Measurements from ENCODE around the gene WIPF2. TPM values are rescaled to one million over a fixed set of nuclear protein-coding genes. Genes with fewer than 3 reads are reported as not detected.

WIPF2 gene
- total RNA-seq, 1 experiment from 2014 or later: 37.2 TPM

DNA sequence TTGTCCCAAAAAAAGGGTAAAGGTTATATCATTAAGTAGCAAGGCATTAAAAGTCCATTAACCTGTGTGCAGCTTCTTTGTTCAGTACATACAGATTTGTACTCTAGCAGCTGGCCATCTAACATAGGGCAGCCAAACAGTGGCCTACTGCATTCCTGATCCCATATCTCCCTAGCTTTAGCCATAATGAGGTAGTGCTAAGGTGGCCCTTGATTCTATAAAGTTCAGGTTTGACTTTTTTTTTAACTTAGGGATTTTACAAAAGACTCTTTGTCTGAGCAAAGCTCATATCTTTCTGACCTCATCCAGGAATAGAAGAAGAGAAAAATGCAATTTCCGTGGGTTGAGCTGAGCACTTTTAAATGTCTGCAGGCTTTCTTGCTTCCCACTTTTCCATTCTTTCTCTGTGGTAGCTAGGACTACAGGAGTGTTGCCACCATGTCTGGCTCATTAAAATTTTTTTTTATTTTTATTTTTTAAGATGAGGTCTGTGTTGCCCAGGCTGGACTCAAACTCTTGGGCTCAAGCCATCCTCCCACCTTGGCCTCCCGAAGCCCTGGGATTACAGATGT lies 49.1 kb downstream of the WIPF2 start:
- ChIA-PET CTCF (no interaction called here), POLR2A (ENCODE audit: unreplicated experiment) (interaction anchor here (0.6 kb wide), 1 partner anchor 24 kb away, joined by 6 read pairs; no protein-coding TSS in a partner anchor)
- no peaks in the 10 kb centered on the region for H3K79me2 ChIP-seq (ENCODE audit: low read depth)
- no peak overlapping the region for H3K4me2 ChIP-seq
- H3K27me3 ChIP-seq (ENCODE audit: insufficient read depth, low read depth): no peaks in the 10 kb centered on the region
- no peak overlapping the region for H2AFZ ChIP-seq
- H3K36me3 ChIP-seq (ENCODE audit: low read depth): 0 out of 2 replicates have a peak, but pooled peaks cover 9% of the 10 kb centered on the region
- H3F3A ChIP-seq (ENCODE audit: insufficient read depth, low read depth): no peaks in the 10 kb centered on the region; the same call in 1 of the 2 replicates
- TF ChIP-seq, protein P1, sequence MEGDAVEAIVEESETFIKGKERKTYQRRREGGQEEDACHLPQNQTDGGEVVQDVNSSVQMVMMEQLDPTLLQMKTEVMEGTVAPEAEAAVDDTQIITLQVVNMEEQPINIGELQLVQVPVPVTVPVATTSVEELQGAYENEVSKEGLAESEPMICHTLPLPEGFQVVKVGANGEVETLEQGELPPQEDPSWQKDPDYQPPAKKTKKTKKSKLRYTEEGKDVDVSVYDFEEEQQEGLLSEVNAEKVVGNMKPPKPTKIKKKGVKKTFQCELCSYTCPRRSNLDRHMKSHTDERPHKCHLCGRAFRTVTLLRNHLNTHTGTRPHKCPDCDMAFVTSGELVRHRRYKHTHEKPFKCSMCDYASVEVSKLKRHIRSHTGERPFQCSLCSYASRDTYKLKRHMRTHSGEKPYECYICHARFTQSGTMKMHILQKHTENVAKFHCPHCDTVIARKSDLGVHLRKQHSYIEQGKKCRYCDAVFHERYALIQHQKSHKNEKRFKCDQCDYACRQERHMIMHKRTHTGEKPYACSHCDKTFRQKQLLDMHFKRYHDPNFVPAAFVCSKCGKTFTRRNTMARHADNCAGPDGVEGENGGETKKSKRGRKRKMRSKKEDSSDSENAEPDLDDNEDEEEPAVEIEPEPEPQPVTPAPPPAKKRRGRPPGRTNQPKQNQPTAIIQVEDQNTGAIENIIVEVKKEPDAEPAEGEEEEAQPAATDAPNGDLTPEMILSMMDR (conservative IDR thresholded peaks at IDR 0.05): no peak
- TF ChIP-seq EZH2 (IDR thresholded peaks at IDR 0.05; ENCODE audit: low read depth): no peak
- no peaks in the 10 kb centered on the region for H3K9me2 ChIP-seq (ENCODE audit: insufficient read depth)
- H3K9me3 ChIP-seq (ENCODE audit: insufficient read depth, low read depth): no peaks in the 10 kb centered on the region
- intact Hi-C loops (cut with micrococcal nuclease; ENCODE audit: unreplicated experiment): no loop called here
- no TSS peak for BruUV-seq (replicated peaks)
- no peak overlapping the region for H3K4me3 ChIP-seq
- DNase-seq: no peak
- no peak overlapping the region for H3K27ac ChIP-seq
- H4K20me1 ChIP-seq (ENCODE audit: insufficient read depth): no peaks in the 10 kb centered on the region
- H3K4me1 ChIP-seq (replicated peaks; ENCODE audit: insufficient read depth): no peaks in the 10 kb centered on the region

DNA sequence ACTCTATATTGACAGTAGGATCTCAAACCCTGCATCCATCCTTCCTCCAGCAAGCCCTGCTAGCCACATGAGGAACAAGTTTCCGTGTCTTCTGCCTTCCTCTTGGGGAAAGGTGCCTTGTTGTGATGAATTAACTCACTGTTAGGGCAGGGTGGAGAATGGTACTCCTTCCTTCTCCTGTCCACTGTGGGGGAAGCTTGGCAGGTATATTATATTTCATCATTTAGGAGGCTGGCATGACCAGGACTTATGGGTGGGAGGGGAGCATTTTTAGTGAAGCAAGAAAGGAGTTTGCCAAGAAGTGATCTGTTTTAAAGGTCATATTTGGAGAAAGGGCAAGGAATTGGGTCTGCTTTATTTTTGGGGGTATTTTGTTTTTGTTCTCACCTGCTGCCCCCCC lies 59.3 kb downstream of the WIPF2 start:
- CTCF ChIA-PET: no interaction called here
- Histone ChIP-seq H4K20me1 (ENCODE audit: insufficient read depth) (no peaks in the 10 kb centered on the region), H3K36me3 (ENCODE audit: low read depth) (peaks cover 20% of the 10 kb centered on the region), H2AFZ (no peak overlapping the region), H3K27me3 (ENCODE audit: insufficient read depth, low read depth) (no peaks in the 10 kb centered on the region), H3K79me2 (ENCODE audit: low read depth) (no peaks in the 10 kb centered on the region), H3K4me1 (replicated peaks; ENCODE audit: insufficient read depth) (peaks cover 22% of the 10 kb centered on the region), H3K27ac (no peak overlapping the region), H3K9me2 (ENCODE audit: insufficient read depth) (no peaks in the 10 kb centered on the region), H3F3A (ENCODE audit: insufficient read depth, low read depth) (peaks cover 24% of the 10 kb centered on the region), H3K4me2 (no peak overlapping the region), H3K4me3 (no peak overlapping the region), H3K9me3 (ENCODE audit: insufficient read depth, low read depth) (no peaks in the 10 kb centered on the region)
- TF ChIP-seq EZH2 (IDR thresholded peaks at IDR 0.05; ENCODE audit: low read depth): no peak
- TF ChIP-seq, protein P1 (conservative IDR thresholded peaks at IDR 0.05): no peak
- no peak for DNase-seq
- POLR2A ChIA-PET (ENCODE audit: unreplicated experiment): interaction anchor here (0.7 kb wide), 1 partner anchor 471 kb away, joined by 3 read pairs; no protein-coding TSS in a partner anchor
- intact Hi-C loops (cut with micrococcal nuclease; ENCODE audit: unreplicated experiment): no loop called here
- no TSS peak for BruUV-seq (replicated peaks)

DNA sequence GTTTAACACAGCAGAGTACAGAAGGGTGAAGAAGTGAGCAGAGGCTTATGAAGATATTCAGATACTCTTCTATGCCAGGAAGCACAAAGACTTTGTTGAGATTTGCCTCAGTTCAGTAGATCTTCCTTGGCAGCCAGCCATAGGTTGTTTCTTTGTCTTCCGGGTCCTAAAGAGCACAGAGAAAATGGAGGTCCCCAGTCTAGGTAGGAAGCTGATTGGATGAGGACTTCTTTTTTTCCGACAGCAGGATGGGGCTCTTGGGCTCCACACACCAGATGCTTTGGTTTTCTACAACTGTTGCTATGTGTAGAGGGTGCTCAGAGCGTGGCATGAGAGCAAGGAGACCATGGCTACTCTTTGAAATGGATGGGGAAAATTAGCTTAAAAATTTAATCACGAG lies 60.3 kb downstream of the WIPF2 start:
- H3K4me2 ChIP-seq: no peak overlapping the region
- H3K27me3 ChIP-seq (ENCODE audit: insufficient read depth, low read depth): no peaks in the 10 kb centered on the region
- BruUV-seq (replicated peaks): no TSS peak
- no peak overlapping the region for H2AFZ ChIP-seq
- no peak overlapping the region for H3K27ac ChIP-seq
- H4K20me1 ChIP-seq (ENCODE audit: insufficient read depth): no peaks in the 10 kb centered on the region
- peaks cover 33% of the 10 kb centered on the region for H3F3A ChIP-seq (ENCODE audit: insufficient read depth, low read depth)
- 0 out of 2 replicates have a peak, but pooled peaks cover 14% of the 10 kb centered on the region for H3K36me3 ChIP-seq (ENCODE audit: low read depth)
- ChIA-PET POLR2A (ENCODE audit: unreplicated experiment) (no interaction called here), CTCF (no interaction called here)
- TF ChIP-seq, protein P1 (conservative IDR thresholded peaks at IDR 0.05): no peak
- no peak for TF ChIP-seq EZH2 (IDR thresholded peaks at IDR 0.05; ENCODE audit: low read depth)
- intact Hi-C loops (cut with micrococcal nuclease; ENCODE audit: unreplicated experiment): no loop called here
- H3K9me3 ChIP-seq (ENCODE audit: insufficient read depth, low read depth): no peaks in the 10 kb centered on the region
- DNase-seq: no peak
- H3K9me2 ChIP-seq (ENCODE audit: insufficient read depth): no peaks in the 10 kb centered on the region
- H3K4me3 ChIP-seq: no peak overlapping the region
- H3K79me2 ChIP-seq (ENCODE audit: low read depth): no peaks in the 10 kb centered on the region
- H3K4me1 ChIP-seq (replicated peaks; ENCODE audit: insufficient read depth): peaks cover 32% of the 10 kb centered on the region

Data from PC-9 (cell line).